ENCODE results near the gene MRGPRX4.
"Not testable (repeated sequence)": the region's sequence is repeated elsewhere in the genome, so short reads cannot be mapped to it uniquely, and the experiment has no call there.

The MRGPRX4 gene

GRCh38 chr11:18172666-18173065 lies at the start of gene MRGPRX4:
Gene MRGPRX4 (plus strand): TSS chr11:18172837. CDS start chr11:18173257, 420 bp downstream.
- no peak for DNase-seq

GRCh38 chr11:18131115-18131514 lies 41.5 kb upstream of the MRGPRX4 start:
- not testable (repeated sequence) for DNase-seq

- no peak for DNase-seq
These were observed 40.3 kb upstream of the MRGPRX4 start, which contains the start of gene MRGPRX3 for GRCh38 chr11:18132341-18132740. Gene MRGPRX3 (plus strand): TSS chr11:18132571. CDS start chr11:18137203, 4,632 bp downstream.

GRCh38 chr11:18135308-18135707 lies 37.3 kb upstream of the MRGPRX4 start:
- DNase-seq, result no peak

- no peak for DNase-seq
These were observed 35.3 kb upstream of the MRGPRX4 start for GRCh38 chr11:18137186-18137800.

GRCh38 chr11:18140145-18140544 lies 32.5 kb upstream of the MRGPRX4 start:
- DNase-seq, result no peak

GRCh38 chr11:18144243-18144642 lies 28.4 kb upstream of the MRGPRX4 start:
- DNase-seq, result no peak

GRCh38 chr11:18145025-18145424 lies 27.6 kb upstream of the MRGPRX4 start:
- DNase-seq, result no peak

- DNase-seq, result no peak
These were observed 26.8 kb upstream of the MRGPRX4 start for GRCh38 chr11:18145837-18146236.

GRCh38 chr11:18151581-18151980 lies 21.1 kb upstream of the MRGPRX4 start:
- no peak for DNase-seq

GRCh38 chr11:18168372-18168771 lies 4.3 kb upstream of the MRGPRX4 start:
- DNase-seq, result no peak

- no peak for DNase-seq
These were observed 1.1 kb upstream of the MRGPRX4 start for GRCh38 chr11:18171377-18172000.

GRCh38 chr11:18173225-18173866 lies 709 bp downstream of the MRGPRX4 start:
- DNase-seq, result no peak

- DNase-seq, result no peak
These were observed 16.2 kb downstream of the MRGPRX4 start for GRCh38 chr11:18188796-18189195.

- not testable (repeated sequence) for DNase-seq
These were observed 17.0 kb downstream of the MRGPRX4 start for GRCh38 chr11:18189476-18190245.

- no peak for DNase-seq
These were observed 18.7 kb downstream of the MRGPRX4 start for GRCh38 chr11:18191376-18191775.

- DNase-seq, result no peak
These were observed 20.4 kb downstream of the MRGPRX4 start for GRCh38 chr11:18193010-18193409.

GRCh38 chr11:18196532-18196931 lies 23.9 kb downstream of the MRGPRX4 start:
- no peak for DNase-seq

GRCh38 chr11:18197738-18198137 lies 25.1 kb downstream of the MRGPRX4 start:
- DNase-seq, result not testable (repeated sequence)

GRCh38 chr11:18203723-18204122 lies 31.1 kb downstream of the MRGPRX4 start:
- DNase-seq, result no peak

GRCh38 chr11:18204220-18204619 lies 31.6 kb downstream of the MRGPRX4 start:
- DNase-seq, result no peak

GRCh38 chr11:18204771-18205170 lies 32.1 kb downstream of the MRGPRX4 start:
- DNase-seq, result no peak

GRCh38 chr11:18209058-18209457 lies 36.4 kb downstream of the MRGPRX4 start:
- DNase-seq, result no peak

Data from GDM1 (cell line).